GM19468 (cell line): ENCODE measurements around the gene SLC35A2.

Source experiments
- ATAC-seq: cut with Tn5 transposase; IDR thresholded peaks from one replicate; pipeline ENCODE4 v1.9.1; 2021; ENCODE audit warnings: mild to moderate bottlenecking, moderate library complexity, moderate number of reproducible peaks; ENCODE audit not compliant: unreplicated experiment; ENCODE audit errors: extremely low read depth

SLC35A2 gene

DNA sequence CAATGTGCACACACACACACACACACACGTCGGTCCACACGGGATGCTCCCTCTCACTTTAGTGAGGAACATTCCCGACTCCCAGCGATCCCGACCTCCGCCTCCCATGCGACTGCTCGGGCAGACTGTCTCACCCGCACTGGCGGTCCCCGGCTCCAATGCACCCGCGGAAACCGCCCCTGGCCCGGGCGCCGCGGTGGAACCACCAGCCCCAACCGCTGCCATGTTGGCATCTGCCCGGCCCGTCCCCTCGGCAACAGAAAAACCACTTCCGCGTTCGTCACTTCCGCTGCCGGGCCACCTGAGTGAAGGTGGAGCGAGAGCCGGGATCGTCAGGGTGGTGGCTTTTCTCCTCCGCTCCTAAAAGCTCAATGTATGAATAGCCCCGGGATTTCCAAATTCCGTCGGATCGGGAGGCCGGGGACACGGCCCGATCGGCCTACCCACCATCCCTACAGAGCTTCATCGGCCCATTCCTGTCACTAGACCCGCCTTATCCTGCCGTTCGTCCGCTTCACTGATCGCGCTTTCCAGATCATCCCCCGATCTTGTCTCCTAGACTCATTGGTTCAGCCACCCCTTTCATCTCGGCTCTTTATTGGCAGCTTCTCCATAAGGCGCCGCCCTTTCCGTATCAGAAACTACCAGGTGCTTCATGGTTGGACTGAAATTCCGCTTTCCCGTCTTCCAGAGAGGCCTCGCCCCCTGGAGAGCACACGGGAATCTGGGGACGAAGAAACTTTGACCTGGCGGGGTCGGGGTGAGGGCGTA lies at the start of gene SLC35A2:
TSS of gene SLC35A2 (minus strand) at position 235 of the 771 bp plus-strand sequence. CDS start at position 225, 10 bp downstream.
- ATAC-seq, result no peak

DNA sequence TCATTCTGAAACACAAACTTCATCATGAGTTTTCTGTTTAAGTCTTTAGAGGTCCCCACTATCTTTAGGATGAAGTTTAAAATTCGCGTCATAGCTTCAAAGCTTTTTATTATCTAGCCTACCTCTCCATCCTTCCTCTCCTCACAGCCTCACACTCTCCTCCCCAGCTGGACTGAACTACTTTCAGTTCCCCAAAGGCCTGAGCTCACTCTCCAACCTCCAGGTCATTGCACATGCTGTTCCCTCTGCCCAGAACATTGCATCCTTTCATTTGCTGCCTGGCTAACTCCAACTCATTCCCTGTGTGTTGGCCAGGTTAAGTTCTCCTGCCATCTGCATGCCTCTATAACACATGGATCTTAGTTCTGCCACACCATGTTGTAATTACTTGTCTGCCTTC lies 48.8 kb upstream of the SLC35A2 start:
- ATAC-seq, result no peak

DNA sequence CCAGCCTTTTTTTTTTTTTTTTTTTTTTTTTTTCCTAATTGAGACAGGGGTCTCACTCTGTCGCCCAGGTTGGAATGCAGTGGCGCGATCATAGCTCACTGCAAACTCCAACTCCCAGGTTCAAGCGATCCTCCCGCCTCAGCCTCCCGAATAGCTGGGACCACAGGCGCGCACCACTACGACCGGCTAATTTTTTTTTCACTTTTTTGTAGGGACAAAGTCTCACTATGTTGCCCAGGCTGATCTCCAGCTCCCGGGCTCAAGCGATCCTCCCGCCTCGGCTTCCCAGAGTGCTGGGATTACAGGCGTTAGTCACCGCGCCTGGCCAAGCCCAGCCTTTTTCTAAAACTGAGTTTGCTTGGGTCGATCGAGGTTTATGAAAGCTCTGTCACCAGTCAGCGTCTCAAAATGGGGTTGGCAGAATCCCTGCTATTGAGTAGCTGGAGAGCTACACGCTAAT lies 47.2 kb upstream of the SLC35A2 start:
- no peak for ATAC-seq

DNA sequence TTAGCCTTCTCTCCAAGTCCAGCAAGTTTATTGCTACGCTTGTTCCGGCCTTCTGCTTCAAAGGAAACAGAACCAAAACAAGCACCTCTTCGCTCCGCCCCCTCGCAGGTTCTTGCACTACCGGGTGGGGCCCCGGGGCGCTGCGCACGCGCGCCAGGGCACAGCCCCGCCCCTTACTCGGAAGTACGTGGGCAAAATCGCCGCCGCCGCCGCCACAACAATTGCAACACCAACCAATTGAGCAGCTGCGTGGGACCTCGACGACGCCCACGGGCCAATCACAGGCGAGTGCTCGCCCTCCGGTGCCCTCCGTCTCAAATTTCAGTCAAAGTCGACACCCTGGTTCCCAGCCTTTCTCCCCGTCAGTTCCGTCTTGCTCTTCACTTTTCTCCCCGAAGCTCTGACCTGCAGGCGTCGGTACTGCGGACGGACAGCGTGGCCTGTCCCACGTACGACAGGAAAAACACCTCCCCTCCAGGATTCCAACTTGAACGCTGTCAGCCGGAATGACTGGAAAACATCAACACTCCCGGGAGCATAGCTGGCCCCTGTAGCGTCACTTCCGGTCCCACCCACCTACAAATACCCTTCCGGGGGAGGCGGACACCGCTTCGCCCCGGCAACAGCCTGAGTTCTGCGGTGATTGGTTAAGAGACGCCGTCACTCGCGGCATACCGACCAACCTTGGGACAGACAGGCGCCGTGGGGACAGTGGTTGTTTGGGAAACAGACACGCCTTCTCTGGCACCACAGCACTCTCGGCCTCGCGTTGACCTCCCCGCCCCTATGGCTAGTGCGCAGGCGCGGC lies 46.6 kb upstream of the SLC35A2 start:
- peak; percentile 78 for ATAC-seq

DNA sequence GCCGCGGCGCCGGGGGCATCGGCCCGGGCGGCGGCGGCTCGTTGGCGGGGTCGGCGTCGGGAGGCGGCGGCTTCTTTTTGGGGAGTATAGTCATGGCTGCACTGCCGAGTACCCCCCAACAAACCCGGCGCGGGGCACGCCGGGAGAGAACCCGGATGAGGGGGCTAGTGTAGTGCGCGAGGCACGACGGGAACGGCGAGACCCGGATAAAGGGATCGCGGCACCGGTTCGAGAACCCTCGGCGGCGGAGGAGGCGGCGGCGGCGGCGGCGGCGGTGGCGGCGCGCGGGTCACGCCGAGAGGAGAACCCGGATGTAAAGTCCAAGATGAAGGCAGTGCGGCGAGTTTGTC lies 46.0 kb upstream of the SLC35A2 start, which contains the start of gene OTUD5:
TSS of gene OTUD5 (minus strand) at position 131 of the 350 bp plus-strand sequence. CDS start at position 94, 37 bp downstream.
- ATAC-seq, result no peak

DNA sequence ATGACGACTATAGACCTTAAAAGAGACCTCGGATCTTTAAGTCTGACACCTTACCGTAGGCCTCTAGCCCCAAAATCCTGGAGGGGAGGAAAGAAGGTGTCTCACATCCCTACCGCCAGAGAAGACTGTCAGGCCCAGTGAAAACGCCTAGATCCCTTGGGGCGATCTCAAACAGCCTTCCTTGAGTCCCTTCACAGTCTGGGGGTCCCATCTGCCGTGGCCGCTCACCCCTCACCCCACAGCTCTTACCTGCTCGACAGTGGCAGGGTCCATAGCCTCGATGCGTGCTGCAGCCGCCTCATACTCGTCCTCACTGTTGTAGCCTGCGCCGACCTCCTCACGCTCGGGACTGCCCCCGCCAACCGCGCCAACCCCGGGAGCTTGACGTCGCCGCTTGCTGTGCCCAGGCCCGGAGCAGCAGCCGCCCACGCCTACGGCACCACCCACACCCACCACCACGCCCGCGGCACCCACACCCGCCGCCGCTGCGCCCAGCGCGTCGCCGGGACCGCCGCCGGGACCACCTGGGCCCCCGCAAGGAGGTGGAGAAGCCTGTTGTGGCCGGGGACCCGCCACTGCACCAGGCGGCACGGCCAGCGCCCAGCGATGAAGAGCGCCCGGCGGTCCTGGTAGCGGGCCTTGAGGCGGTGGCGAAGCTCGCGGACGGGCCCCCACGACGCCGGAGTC lies 45.4 kb upstream of the SLC35A2 start:
- ATAC-seq, result no peak

DNA sequence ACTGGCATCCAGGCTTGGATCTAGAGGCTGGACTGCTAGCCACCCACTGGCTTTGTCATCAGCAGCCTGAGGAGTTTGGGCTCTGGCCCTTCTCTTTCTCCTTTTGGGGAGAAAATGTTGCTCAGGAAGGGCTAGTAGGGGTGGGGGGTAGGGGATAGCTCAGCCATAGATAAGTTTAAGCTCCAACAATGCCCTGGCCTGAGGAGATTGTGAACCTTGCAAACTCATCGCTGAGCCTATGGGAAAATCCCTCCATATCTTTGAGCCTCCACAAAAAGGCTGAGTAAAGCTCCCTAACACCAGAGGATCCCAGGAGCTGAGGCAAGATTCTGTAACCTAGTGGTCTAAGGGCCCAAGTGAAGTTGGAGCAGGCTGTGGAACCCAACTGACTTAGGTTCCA lies 37.1 kb upstream of the SLC35A2 start:
- ATAC-seq, result no peak

DNA sequence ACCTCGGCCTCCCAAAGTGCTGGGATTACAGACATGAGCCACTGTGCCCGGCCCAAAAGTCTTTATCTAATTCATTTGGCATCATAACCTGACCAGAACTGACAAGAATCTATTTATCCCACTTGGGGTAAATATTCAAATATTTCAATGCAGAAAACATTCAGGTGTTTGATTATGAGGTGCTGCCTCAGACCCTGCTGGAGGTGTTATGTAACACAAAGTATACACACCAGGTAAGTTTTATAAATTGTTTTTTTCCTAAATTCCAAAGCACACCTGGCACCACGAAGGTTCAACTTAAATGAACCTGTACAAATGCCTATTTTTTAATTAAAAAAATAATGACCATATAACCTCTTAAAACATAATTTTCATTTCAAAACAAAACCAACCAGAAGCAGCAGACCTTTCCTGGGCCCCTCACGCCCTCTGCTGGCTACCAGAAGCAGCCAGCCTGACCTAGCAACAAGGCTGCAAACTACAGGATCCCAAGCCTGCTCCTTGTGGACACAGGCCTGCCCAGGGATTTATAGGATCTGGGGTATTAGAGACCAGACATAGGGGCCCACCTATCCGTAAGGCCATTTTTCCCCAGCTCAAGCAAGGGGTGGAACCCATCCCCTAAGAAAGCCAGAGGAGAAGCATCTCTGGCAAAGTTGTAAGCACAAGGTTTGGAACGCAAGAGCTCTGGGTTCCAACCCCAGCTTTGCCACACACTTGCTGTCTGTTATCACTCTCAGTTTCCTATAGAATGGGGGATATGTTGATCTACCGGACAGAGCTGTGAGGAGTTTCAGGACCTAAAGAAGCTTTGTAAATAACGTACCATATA lies 34.3 kb upstream of the SLC35A2 start:
- no peak for ATAC-seq

DNA sequence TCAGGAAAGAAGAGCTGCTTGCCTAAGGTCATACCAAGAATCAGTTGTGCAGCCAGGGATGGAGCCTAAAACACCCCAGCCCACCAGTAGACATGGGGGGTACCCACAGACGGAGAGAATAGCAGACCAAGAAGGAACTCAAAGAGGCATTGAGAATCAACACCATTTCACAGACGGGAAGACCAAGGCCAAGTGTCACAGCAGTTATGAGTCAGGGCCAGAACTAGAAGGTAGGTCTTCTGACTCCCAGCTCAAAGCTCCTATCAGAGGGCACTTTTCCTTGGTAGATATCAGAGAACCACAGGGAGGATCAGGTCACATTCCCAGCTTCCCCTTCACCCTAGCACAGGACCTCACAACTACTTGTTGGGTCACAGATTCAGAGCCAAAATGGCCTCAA lies 31.4 kb upstream of the SLC35A2 start:
- no peak for ATAC-seq

DNA sequence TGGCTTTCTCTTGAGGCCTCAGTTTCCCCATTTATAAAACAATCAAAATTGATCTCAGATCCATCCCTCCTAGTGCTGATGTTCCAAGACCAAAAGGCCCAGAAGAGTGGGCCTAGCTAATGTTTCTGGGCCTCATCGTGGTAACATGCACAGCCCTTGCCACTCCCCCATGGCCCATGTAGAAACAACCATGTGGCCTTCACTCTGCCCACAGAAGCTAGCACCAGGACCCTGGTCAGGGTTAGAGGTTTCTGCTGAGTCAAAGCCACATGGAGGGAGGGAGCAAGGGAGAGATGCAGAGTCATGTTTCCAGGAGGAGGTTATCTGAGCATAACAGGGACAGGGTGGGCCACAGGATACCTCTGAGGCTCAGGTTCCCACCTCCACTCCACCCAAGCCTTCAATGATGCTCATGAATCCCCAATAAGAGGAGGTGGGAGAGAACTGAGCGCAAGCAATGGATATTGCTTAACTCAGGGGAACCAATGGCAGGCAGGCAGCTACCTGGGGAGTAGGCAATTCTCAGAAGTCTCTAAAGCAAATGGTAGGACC lies 29.0 kb upstream of the SLC35A2 start:
- ATAC-seq, result no peak

DNA sequence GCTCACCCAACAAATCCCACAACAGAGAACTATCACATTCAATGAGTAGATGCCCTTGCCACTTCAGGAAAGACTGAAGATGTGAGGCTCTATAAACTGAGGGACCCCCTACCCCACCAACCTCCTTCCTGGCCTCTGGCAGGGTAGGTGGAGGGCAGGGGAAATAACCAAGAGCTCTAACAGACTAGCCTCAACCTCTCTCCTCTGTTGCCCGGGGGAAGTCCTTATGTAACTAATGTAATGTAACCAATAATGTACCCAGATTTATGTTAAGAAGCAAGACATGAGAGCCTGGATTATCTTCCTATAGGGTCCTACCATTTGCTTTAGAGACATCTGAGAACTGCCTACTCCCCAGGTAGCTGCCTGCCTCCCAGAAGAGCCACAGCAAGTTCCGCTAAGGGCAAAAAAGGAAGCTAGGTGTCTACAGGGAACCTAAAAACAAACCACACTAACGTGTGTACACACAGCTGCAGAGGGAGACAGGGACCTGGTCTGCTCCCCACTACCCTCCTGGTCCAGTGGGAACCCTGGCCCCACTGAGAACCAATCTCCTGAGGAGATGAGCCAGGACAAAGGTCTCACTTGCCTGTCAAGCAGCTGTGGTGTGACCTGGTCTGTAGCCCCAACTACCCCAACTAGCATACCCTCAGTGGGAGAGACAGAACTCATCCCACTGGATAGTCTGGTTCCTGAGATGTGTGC lies 28.2 kb upstream of the SLC35A2 start:
- ATAC-seq, result no peak

DNA sequence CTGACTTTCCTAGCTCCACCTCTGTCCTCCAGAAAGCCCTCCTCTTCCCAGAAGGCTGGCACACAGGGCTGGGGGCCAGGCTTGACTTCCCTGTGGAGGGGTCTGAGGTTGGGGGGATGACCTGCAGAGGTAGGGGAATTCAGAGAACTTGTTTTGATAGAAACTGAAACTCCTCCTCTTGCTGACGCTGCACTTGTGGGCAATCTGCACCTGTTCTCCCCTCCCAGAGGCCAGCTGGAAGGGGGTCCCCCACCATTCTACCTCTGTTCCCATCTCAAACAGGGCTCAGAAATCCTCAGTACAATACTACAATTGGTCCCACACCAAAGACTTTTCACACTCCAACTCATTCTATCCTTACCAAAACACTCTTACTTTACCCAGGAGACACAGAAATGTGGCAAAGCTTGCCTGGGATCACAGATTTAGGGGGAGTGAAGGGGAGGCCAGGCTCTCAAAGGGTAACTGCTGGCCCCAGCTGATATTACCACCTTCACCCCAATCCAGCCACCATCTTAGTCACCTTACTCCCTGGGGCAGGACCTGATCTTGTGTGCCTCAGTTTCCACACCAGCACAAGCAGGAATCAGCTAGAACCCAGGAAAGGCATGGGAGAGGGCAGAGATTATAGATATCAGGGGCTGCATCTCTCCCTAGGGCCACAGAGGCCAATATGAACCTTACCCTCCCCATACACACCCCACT lies 27.4 kb upstream of the SLC35A2 start:
- ATAC-seq, result peak; percentile 57

DNA sequence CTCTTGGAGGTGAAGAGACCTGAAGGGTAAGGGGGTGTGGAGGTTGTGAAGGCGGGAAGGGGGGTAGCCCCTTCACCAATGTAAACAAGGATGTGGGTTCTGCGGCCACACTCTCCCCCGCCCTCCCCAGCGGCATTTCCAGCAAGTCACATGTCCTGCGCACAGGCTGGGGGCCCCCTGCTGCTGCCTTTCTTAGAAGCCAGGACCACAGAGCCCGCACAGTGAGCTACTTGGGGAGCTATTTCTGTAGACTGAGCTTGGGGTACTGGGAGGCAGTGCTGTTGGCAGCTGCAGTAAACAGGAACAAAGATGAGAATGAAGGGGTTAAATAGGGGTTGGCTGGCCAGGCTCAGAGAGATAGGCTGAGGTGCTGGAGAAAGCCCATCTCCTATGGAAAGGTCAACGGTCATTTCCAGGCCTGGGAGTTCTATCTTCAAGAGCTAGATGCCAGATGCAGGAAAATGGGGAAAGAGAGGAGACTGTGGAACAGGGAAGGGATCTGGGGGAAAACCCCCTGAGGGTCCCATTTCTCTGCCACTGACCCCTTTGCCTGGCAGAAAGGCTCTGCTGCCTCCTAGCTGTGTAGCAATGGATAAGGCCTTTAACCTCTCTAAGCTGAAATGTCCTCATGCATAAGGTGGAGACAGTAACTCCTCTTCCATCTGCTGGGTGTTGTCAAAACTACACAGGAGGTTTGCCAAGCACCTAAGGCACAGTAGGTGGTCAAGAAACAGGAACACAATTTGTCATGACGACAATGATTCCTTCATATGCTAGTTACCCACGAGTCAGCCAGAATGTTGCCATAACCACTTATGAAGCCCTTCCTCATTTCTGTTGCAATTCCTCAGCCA lies 25.8 kb upstream of the SLC35A2 start:
- peak; percentile 21 for ATAC-seq

DNA sequence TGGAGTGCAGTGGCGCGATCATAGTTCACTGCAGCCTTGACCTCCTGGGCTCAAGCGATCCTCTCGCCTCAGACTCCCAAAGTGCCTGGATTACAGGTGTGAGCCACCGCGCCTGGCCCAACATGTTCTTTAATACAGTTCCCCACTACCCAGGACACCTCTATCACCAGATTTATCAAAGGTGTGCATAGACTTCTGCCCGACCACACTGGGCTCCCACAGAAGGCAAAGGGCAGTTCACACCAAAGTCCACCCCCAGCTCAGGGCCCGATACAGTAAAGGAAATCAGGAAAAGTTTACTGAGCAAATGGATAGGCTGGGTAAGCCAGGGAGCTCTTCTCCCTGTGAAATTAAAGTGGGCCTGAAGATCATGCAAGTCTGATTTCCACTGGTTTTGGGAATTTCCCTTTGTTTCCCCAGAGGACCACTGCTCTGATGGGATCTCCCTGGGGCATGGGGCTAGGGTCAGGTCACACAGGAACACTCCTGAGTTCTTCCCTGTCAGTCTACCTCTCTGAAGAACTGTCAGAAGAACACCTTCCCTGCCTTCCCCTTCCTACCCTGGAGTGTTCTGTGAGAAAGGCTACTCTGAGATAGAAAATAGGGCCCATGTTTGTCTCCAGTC lies 25.1 kb upstream of the SLC35A2 start:
- no peak for ATAC-seq

DNA sequence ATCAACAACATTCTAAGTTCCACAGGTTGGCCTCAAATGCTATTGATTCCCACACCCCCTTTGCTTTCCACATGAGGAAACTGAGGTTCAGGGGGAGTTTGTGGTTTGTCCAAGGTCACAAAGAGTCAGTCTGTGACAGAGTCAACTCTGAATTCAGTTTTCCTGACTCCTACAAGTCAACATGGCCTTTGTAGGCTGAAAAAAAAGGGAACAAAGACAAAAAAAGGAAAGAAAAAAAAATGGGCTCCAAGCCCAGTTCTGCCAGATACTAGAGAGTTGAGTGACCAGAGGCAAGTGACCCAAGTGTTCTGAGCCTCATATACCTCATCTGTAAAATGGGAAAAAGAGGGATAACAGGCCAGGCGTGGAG lies 23.8 kb upstream of the SLC35A2 start:
- ATAC-seq, result no peak

DNA sequence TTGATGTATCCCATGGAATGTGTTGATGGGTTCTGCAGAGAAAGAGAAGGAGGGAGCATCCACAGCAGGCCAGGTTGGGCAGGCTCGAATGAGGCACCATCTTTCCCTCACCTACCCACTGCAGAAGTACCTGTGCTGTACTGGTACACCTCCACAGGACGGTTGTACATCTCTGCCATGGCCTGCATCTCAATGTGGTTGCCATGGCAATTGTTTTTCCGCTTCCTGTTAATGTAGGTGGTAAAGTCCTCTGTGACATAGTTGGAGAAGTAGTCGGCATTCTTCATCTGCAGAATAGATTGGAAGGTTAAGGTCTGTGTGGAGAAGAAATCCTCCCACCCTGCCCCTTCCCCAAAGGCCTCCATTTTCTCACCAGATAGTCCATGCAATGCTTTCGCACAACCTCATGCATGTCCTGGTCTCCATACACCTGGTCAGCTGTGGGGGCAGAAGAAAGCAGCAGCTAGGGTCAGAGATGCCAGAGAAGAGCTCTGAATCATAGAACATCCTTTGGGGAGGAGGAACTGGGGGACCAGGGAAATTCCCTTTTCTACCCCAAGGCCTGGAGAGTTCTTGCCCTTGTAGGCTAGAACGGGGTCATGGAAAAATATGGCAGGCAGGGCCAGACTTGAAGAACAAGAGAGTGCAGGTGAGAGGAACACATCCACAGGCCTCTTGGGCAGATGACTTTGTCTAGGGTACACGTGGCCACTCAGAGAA lies 23.3 kb upstream of the SLC35A2 start:
- ATAC-seq, result no peak

DNA sequence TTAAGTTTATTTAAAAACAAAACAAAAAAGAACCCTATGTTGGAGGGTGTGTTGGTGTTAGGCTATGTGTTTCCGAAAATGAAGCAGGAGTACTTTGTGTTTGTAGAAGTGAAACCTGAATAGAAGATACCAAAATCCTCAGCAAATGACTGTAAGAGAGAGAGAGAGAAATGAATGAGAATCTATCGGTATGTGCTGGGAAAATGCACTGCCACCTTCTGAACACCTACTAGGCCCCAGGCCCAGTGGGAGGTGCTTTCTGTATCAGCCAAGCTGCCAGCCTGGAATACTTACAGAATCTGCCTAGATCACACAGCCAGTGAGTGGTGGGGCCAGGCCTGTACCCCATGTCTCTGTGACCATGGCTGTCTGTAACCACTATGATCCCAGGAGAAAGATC lies 22.3 kb upstream of the SLC35A2 start:
- no peak for ATAC-seq
